ENCODE results near the gene IL31. TPM values are rescaled to one million over a fixed set of nuclear protein-coding genes. Genes with fewer than 3 reads are reported as not detected.

IL31 gene
- total and polyA plus RNA-seq, 2 of the 4 experiments (the other 2 are of a cell fraction), result not detected

DNA sequence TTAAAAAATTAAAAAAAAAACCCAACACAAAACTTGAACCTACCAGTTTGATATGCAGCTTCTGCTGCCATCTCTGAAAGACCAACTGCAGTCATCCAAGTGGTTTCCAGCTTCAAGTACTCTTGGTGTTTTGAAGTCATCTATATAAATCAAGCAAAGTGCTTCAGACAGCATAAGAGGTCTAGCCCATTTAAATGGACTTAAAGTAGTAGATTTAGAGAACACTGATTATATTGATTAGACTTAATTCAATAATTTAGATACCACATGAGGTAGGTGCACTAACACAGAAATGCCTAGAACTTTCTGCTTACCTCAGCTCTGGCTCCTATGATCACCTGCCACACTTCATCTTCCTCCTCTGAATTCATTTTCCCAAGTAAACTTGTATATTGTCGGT, 42.4 kb upstream of the IL31 start:
- no peak overlapping the region for H2AK5ac ChIP-seq (ENCODE audit: low read depth, low read length)
- 0 out of 2 replicates have a peak, but pooled peaks cover 2% of the 10 kb centered on the region for H3K9me1 ChIP-seq (ENCODE audit: insufficient read depth, low read length)
- no peak overlapping the region for H3K4me3 ChIP-seq (ENCODE audit: insufficient read depth, low read depth, low read length)
- ATAC-seq (ENCODE audit: low read depth) (no peak), DNase-seq (no peak)
- H3K9ac ChIP-seq (ENCODE audit: low read depth, low read length), result no peak overlapping the region
- TF ChIP-seq MXI1 (IDR thresholded peaks at IDR 0.05; ENCODE audit: borderline replicate concordance, low read depth, low read length), result no peak
- TF ChIP-seq FOS (IDR thresholded peaks at IDR 0.05; ENCODE audit: low read depth, low read length), result no peak
- TF ChIP-seq SMC3 (IDR thresholded peaks at IDR 0.05; ENCODE audit: low read depth, low read length), result no peak
- TF ChIP-seq, protein P1, sequence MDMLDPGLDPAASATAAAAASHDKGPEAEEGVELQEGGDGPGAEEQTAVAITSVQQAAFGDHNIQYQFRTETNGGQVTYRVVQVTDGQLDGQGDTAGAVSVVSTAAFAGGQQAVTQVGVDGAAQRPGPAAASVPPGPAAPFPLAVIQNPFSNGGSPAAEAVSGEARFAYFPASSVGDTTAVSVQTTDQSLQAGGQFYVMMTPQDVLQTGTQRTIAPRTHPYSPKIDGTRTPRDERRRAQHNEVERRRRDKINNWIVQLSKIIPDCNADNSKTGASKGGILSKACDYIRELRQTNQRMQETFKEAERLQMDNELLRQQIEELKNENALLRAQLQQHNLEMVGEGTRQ (IDR thresholded peaks at IDR 0.05; ENCODE audit: low read depth, low read length), result no peak
- TF ChIP-seq, protein P2, sequence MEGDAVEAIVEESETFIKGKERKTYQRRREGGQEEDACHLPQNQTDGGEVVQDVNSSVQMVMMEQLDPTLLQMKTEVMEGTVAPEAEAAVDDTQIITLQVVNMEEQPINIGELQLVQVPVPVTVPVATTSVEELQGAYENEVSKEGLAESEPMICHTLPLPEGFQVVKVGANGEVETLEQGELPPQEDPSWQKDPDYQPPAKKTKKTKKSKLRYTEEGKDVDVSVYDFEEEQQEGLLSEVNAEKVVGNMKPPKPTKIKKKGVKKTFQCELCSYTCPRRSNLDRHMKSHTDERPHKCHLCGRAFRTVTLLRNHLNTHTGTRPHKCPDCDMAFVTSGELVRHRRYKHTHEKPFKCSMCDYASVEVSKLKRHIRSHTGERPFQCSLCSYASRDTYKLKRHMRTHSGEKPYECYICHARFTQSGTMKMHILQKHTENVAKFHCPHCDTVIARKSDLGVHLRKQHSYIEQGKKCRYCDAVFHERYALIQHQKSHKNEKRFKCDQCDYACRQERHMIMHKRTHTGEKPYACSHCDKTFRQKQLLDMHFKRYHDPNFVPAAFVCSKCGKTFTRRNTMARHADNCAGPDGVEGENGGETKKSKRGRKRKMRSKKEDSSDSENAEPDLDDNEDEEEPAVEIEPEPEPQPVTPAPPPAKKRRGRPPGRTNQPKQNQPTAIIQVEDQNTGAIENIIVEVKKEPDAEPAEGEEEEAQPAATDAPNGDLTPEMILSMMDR (conservative IDR thresholded peaks at IDR 0.05; ENCODE audit: low read depth, low read length), result no peak
- TF ChIP-seq POLR2A (IDR thresholded peaks at IDR 0.05; ENCODE audit: low read depth, low read length), result no peak
- TF ChIP-seq, protein P3, sequence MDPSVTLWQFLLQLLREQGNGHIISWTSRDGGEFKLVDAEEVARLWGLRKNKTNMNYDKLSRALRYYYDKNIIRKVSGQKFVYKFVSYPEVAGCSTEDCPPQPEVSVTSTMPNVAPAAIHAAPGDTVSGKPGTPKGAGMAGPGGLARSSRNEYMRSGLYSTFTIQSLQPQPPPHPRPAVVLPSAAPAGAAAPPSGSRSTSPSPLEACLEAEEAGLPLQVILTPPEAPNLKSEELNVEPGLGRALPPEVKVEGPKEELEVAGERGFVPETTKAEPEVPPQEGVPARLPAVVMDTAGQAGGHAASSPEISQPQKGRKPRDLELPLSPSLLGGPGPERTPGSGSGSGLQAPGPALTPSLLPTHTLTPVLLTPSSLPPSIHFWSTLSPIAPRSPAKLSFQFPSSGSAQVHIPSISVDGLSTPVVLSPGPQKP (IDR thresholded peaks at IDR 0.05; ENCODE audit: borderline replicate concordance, low read depth, low read length), result no peak
- no peak for TF ChIP-seq RAD21 (IDR thresholded peaks at IDR 0.05; ENCODE audit: low read length)
- TF ChIP-seq CEBPB (IDR thresholded peaks at IDR 0.05; ENCODE audit: low read depth, low read length), result no peak
- no peak for TF ChIP-seq MAZ (IDR thresholded peaks at IDR 0.05; ENCODE audit: borderline replicate concordance, low read depth, low read length)
- no peak overlapping the region for H3K18ac ChIP-seq (ENCODE audit: low read depth, low read length)
- no peak overlapping the region for H3K23ac ChIP-seq (ENCODE audit: low read depth, low read length)
- H3K27me3 ChIP-seq (ENCODE audit: control insufficient read depth, insufficient read depth, low read length), result no peaks in the 10 kb centered on the region
- H4K5ac ChIP-seq (ENCODE audit: low read depth, low read length), result no peak overlapping the region
- H3K56ac ChIP-seq (ENCODE audit: extremely low read depth, insufficient read depth, low read length), result no peak overlapping the region
- no peak overlapping the region for H2AK9ac ChIP-seq (replicated peaks; ENCODE audit: low read depth, low read length, poor library complexity)
- dilution Hi-C loops (cut with HindIII; ENCODE audit: low sequenced_read_pairs, unreplicated experiment), result no loop called here
- no peak overlapping the region for H2BK120ac ChIP-seq (ENCODE audit: low read depth, low read length)
- no peak overlapping the region for H3K4me2 ChIP-seq (ENCODE audit: low read depth, low read length)
- no TSS peak for BruUV-seq (replicated peaks)
- intact Hi-C loops (cut with micrococcal nuclease), result no loop called here
- H3K4ac ChIP-seq (ENCODE audit: low read depth, low read length), result no peak overlapping the region
- H3K14ac ChIP-seq (replicated peaks; ENCODE audit: low read depth, low read length), result no peak overlapping the region
- POLR2A ChIA-PET (ENCODE audit: unreplicated experiment), result no interaction called here
- H3K9me3 ChIP-seq (ENCODE audit: control insufficient read depth, insufficient read depth, low read length), result no peaks in the 10 kb centered on the region
- WGBS, 2 experiments (ENCODE audit: extremely low coverage in 2 of 2, insufficient read length in 1 of 2), result no CpG with 5 or more reads among the region's 1 CpG
- in situ Hi-C loops (cut with MboI; ENCODE audit: low sequenced_read_pairs), result no loop called here
- H3K4me1 ChIP-seq (ENCODE audit: control insufficient read depth, insufficient read depth, low read length), result no peaks in the 10 kb centered on the region
- H2AFZ ChIP-seq (replicated peaks; ENCODE audit: low read length, poor library complexity), result no peak overlapping the region
- H4K8ac ChIP-seq (ENCODE audit: low read depth in 2 of 2, low read length in 2 of 2), result no peak overlapping the region
- no peak overlapping the region for H4K91ac ChIP-seq (ENCODE audit: insufficient read depth, low read depth, low read length)
- H2BK15ac ChIP-seq (ENCODE audit: low read depth, low read length), result no peak overlapping the region
- no peak overlapping the region for H2BK20ac ChIP-seq (ENCODE audit: low read depth, low read length)
- peaks cover 4% of the 10 kb centered on the region; the same call in 1 of the 2 replicates for H4K20me1 ChIP-seq (ENCODE audit: insufficient read depth, low read length)
- CTCF ChIA-PET, result interaction anchor here (1.0 to 1.7 kb wide), 3 partner anchors 8 to 328 kb away, joined by 3 to 5 read pairs (median 4); partner anchors contain the start of gene PSMD9
- peaks cover 44% of the 10 kb centered on the region for H3K36me3 ChIP-seq (ENCODE audit: control insufficient read depth, insufficient read depth, low read length)
- H3K27ac ChIP-seq (ENCODE audit: insufficient read depth, low read length), result no peak overlapping the region
- H3K79me1 ChIP-seq (ENCODE audit: low read depth in 1 of 2, low read length in 2 of 2), result peaks cover 21 to 29% of the 10 kb centered on the region in 2 experiments
- no peak overlapping the region for H2BK5ac ChIP-seq (ENCODE audit: low read depth, low read length, poor library complexity, severe bottlenecking)

All from IMR-90 (cell line).